GM12878 (cell line): ENCODE data around the gene DNAJC17.

Experiments
- CBX3 ChIP-seq: fragments of 200-600 bp; sonication (generic); IDR thresholded peaks from 2 replicates; pipeline ENCODE4 v1.6.1; 2016; ENCODE audit warnings: low read depth, borderline replicate concordance
- CTCF ChIP-seq, 3 experiments: IDR thresholded peaks in 2 of 3; conservative IDR thresholded peaks in 1 of 3; 2 replicates each; pipeline ENCODE4 v1.5.1; 2011; ENCODE audit warnings: low read depth in 3 of 3, low read length in 3 of 3, mild to moderate bottlenecking in 3 of 3, control low read depth in 2 of 3, moderate library complexity in 2 of 3, inconsistent platforms in 1 of 3, mixed read lengths in 1 of 3; ENCODE audit not compliant: control insufficient read depth in 2 of 3, insufficient read depth in 1 of 3; ENCODE audit errors: extremely low read depth in 1 of 3
- JUNB ChIP-seq: IDR thresholded peaks from 2 replicates; pipeline ENCODE4 v1.6.1; 2016; ENCODE audit warnings: antibody characterized with exemption, mild to moderate bottlenecking
- MYC ChIP-seq: IDR thresholded peaks from 2 replicates; pipeline ENCODE4 v1.6.1; 2011; ENCODE audit warnings: mild to moderate bottlenecking, low read length, moderate library complexity, inconsistent platforms; ENCODE audit not compliant: insufficient read depth, insufficient replicate concordance, insufficient read length, severe bottlenecking
- TF ChIP-seq, protein P1 (sequence below): fragments of 450-650 bp; IDR thresholded peaks from 2 replicates; pipeline ENCODE4 v1.6.1; 2016; ENCODE audit warnings: mild to moderate bottlenecking, moderate library complexity, borderline replicate concordance
- TF ChIP-seq, protein P2 (sequence below): IDR thresholded peaks from 2 replicates; pipeline ENCODE4 v1.6.1; 2011; ENCODE audit warnings: mild to moderate bottlenecking, low read depth, low read length, moderate library complexity; ENCODE audit not compliant: insufficient replicate concordance

- TF ChIP-seq, protein P1, sequence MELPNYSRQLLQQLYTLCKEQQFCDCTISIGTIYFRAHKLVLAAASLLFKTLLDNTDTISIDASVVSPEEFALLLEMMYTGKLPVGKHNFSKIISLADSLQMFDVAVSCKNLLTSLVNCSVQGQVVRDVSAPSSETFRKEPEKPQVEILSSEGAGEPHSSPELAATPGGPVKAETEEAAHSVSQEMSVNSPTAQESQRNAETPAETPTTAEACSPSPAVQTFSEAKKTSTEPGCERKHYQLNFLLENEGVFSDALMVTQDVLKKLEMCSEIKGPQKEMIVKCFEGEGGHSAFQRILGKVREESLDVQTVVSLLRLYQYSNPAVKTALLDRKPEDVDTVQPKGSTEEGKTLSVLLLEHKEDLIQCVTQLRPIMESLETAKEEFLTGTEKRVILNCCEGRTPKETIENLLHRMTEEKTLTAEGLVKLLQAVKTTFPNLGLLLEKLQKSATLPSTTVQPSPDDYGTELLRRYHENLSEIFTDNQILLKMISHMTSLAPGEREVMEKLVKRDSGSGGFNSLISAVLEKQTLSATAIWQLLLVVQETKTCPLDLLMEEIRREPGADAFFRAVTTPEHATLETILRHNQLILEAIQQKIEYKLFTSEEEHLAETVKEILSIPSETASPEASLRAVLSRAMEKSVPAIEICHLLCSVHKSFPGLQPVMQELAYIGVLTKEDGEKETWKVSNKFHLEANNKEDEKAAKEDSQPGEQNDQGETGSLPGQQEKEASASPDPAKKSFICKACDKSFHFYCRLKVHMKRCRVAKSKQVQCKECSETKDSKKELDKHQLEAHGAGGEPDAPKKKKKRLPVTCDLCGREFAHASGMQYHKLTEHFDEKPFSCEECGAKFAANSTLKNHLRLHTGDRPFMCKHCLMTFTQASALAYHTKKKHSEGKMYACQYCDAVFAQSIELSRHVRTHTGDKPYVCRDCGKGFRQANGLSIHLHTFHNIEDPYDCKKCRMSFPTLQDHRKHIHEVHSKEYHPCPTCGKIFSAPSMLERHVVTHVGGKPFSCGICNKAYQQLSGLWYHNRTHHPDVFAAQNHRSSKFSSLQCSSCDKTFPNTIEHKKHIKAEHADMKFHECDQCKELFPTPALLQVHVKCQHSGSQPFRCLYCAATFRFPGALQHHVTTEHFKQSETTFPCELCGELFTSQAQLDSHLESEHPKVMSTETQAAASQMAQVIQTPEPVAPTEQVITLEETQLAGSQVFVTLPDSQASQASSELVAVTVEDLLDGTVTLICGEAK = no peak
- TF ChIP-seq JUNB = no peak
- no peak for TF ChIP-seq MYC
- no peak for TF ChIP-seq CTCF (IDR thresholded peaks at IDR 0.05 in 2 of 3, conservative IDR thresholded peaks at IDR 0.05 in 1 of 3; ENCODE audit: control insufficient read depth in 2 of 3, extremely low read depth in 1 of 3, insufficient read depth in 1 of 3, low read depth in 3 of 3, low read length in 3 of 3)
- TF ChIP-seq CBX3 = no peak
- TF ChIP-seq, protein P2, sequence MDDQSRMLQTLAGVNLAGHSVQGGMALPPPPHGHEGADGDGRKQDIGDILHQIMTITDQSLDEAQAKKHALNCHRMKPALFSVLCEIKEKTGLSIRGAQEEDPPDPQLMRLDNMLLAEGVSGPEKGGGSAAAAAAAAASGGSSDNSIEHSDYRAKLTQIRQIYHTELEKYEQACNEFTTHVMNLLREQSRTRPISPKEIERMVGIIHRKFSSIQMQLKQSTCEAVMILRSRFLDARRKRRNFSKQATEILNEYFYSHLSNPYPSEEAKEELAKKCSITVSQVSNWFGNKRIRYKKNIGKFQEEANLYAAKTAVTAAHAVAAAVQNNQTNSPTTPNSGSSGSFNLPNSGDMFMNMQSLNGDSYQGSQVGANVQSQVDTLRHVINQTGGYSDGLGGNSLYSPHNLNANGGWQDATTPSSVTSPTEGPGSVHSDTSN = no peak
These were observed 19.9 kb downstream of the DNAJC17 start for GRCh38 chr15:40787344-40787841.
